Activated naive CD4-positive, alpha-beta T cell treated with anti-CD3 and anti-CD28 coated beads, Interleukin-2, amount 50 U/mL, for 24 hours (primary cell): ENCODE data around the gene RAB38.

ENCODE experiments used
- H3K27ac Mint-ChIP-seq: one replicate; pipeline ENCODE4 v1.8.0; 2021; ENCODE audit warnings: mild to moderate bottlenecking, mixed read lengths
- H3K27me3 Mint-ChIP-seq: one replicate; pipeline ENCODE4 v1.8.0; 2021; ENCODE audit warnings: mixed read lengths
- H3K36me3 Mint-ChIP-seq: one replicate; pipeline ENCODE4 v1.8.0; 2021; ENCODE audit warnings: mixed read lengths
- H3K4me1 Mint-ChIP-seq: one replicate; pipeline ENCODE4 v1.8.0; 2021; ENCODE audit warnings: mixed read lengths
- H3K4me3 Mint-ChIP-seq: one replicate; pipeline ENCODE4 v1.8.0; 2021; ENCODE audit warnings: mild to moderate bottlenecking, mixed read lengths
- H3K9me3 Mint-ChIP-seq: one replicate; pipeline ENCODE4 v1.8.0; 2021; ENCODE audit warnings: mixed read lengths

The RAB38 gene

GRCh38 chr11:88174709-88175568 lies at the start of gene RAB38:
Gene RAB38 (minus strand): TSS chr11:88175443. CDS start chr11:88175384, 59 bp downstream.
- Mint-ChIP-seq H3K4me3 (peak within 1 kb of the TSS; percentile 76), H3K36me3 (no peaks in the 10 kb centered on the region), H3K27ac (no peak within 1 kb of the TSS), H3K4me1 (peaks cover 17% of the 10 kb centered on the region), H3K27me3 (peaks cover 4% of the 10 kb centered on the region), H3K9me3 (no peaks in the 10 kb centered on the region)

DNA sequence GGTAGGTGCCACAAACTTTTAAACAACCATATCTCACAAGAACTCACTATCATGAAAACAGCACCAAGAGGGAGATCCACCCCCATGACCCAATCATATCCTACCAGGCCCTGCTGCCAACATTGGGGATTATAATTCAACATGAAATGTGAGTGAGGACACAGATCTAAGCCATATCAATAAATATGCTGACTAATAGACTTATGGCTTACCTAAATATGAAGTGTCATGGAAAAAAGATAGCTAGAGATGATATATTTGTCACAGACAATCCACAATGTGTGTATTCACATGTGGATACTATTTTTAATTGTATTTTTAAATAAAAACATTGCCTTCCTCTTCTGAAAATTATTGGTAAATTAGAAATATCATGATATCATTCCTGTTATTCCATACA lies 38.2 kb upstream of the RAB38 start:
- H3K27me3 Mint-ChIP-seq, result no peaks in the 10 kb centered on the region
- H3K4me1 Mint-ChIP-seq, result peaks cover 3% of the 10 kb centered on the region
- H3K36me3 Mint-ChIP-seq, result peaks cover 1% of the 10 kb centered on the region
- no peak overlapping the region for H3K27ac Mint-ChIP-seq
- peaks cover 7% of the 10 kb centered on the region for H3K9me3 Mint-ChIP-seq
- H3K4me3 Mint-ChIP-seq, result no peak overlapping the region

DNA sequence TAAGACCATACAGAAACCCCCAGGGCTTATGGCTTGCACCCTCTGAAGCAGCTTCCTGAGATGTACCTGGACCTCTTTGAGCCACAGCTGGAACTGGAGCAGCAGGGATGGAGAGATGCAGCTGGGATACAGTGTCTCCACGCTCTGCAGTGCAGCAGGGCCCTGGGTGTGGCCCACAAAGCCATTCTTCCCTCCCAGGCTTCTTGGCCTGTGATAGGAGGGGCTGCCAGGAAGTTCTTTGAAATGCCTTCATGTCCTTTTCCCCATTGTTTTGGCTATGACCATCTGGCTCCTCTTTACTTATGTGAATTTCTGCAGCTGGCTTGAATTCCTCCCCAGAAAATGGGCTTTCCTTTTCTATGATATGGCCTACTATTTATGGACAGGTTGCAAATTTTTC lies 37.1 kb upstream of the RAB38 start:
- no peak overlapping the region for H3K4me3 Mint-ChIP-seq
- H3K27ac Mint-ChIP-seq, result no peak overlapping the region
- H3K9me3 Mint-ChIP-seq, result peaks cover 7% of the 10 kb centered on the region
- peaks cover 3% of the 10 kb centered on the region for H3K4me1 Mint-ChIP-seq
- no peaks in the 10 kb centered on the region for H3K27me3 Mint-ChIP-seq
- H3K36me3 Mint-ChIP-seq, result peaks cover 1% of the 10 kb centered on the region

GRCh38 chr11:88208745-88209144 lies 33.5 kb upstream of the RAB38 start:
- no peaks in the 10 kb centered on the region for H3K27me3 Mint-ChIP-seq
- peaks cover 3% of the 10 kb centered on the region for H3K4me1 Mint-ChIP-seq
- no peak overlapping the region for H3K27ac Mint-ChIP-seq
- H3K36me3 Mint-ChIP-seq, result peaks cover 3% of the 10 kb centered on the region
- peaks cover 7% of the 10 kb centered on the region for H3K9me3 Mint-ChIP-seq
- no peak overlapping the region for H3K4me3 Mint-ChIP-seq

- no peak overlapping the region for H3K27ac Mint-ChIP-seq
- H3K4me3 Mint-ChIP-seq, result no peak overlapping the region
- H3K36me3 Mint-ChIP-seq, result peaks cover 3% of the 10 kb centered on the region
- no peaks in the 10 kb centered on the region for H3K27me3 Mint-ChIP-seq
- H3K4me1 Mint-ChIP-seq, result no peaks in the 10 kb centered on the region
- no peaks in the 10 kb centered on the region for H3K9me3 Mint-ChIP-seq
These were observed 31.5 kb upstream of the RAB38 start for GRCh38 chr11:88206751-88207150.

- H3K9me3 Mint-ChIP-seq, result no peaks in the 10 kb centered on the region
- no peak overlapping the region for H3K27ac Mint-ChIP-seq
- H3K4me1 Mint-ChIP-seq, result no peaks in the 10 kb centered on the region
- H3K27me3 Mint-ChIP-seq, result peaks cover 2% of the 10 kb centered on the region
- peaks cover 3% of the 10 kb centered on the region for H3K36me3 Mint-ChIP-seq
- no peak overlapping the region for H3K4me3 Mint-ChIP-seq
These were observed 29.1 kb upstream of the RAB38 start for GRCh38 chr11:88204353-88204752.

DNA sequence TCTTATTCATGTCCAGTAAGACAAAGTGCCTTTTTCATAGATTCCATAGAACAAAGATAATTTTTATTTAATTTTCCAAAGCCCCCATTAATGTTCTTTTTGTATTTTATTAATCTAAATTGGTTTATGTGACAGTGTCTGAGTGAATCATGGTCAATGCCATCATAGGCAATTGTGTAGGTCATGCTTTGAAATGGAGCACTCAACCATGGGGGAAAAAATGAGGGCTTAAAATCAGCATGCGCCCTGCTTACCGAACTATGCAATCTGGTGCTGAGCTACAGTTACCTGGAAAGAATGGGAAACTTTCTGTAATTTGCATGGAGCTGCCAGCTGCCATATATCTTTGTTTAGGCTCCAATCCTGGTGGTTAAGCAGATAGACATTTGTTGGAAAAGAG lies 28.4 kb upstream of the RAB38 start:
- Mint-ChIP-seq H3K4me3 (no peak overlapping the region), H3K27me3 (peaks cover 2% of the 10 kb centered on the region), H3K27ac (no peak overlapping the region), H3K9me3 (no peaks in the 10 kb centered on the region), H3K4me1 (no peaks in the 10 kb centered on the region), H3K36me3 (peaks cover 2% of the 10 kb centered on the region)

GRCh38 chr11:88202498-88202897 lies 27.3 kb upstream of the RAB38 start:
- H3K27me3 Mint-ChIP-seq, result peaks cover 2% of the 10 kb centered on the region
- H3K9me3 Mint-ChIP-seq, result peaks cover 7% of the 10 kb centered on the region
- H3K36me3 Mint-ChIP-seq, result peaks cover 4% of the 10 kb centered on the region
- no peaks in the 10 kb centered on the region for H3K4me1 Mint-ChIP-seq
- H3K27ac Mint-ChIP-seq, result no peak overlapping the region
- no peak overlapping the region for H3K4me3 Mint-ChIP-seq

- Mint-ChIP-seq H3K27me3 (peaks cover 11% of the 10 kb centered on the region), H3K4me1 (no peaks in the 10 kb centered on the region), H3K9me3 (peaks cover 26% of the 10 kb centered on the region), H3K27ac (no peak overlapping the region), H3K4me3 (no peak overlapping the region), H3K36me3 (peaks cover 11% of the 10 kb centered on the region)
These were observed 21.1 kb upstream of the RAB38 start for GRCh38 chr11:88196393-88196792.

DNA sequence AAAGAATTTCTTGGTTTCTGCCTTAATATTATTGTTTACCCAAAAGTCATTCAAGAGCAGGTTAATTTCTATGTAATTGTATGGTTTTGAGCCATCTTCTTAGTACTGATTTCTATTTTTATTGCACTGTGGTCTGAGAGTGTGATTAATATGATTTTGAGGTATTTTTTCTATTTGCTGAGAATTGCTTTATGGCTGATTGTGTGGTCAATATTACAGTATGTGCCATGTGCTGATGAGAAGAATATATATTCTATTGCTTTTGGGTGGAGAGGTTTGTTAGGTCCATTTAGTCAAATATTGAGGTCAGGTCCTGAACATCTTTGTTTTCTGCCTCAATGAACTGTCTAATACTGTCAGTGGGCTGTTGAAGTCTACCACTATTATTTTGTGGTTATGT lies 20.7 kb upstream of the RAB38 start:
- Mint-ChIP-seq H3K4me1 (no peaks in the 10 kb centered on the region), H3K27ac (no peak overlapping the region), H3K27me3 (peaks cover 11% of the 10 kb centered on the region), H3K36me3 (peaks cover 11% of the 10 kb centered on the region), H3K4me3 (no peak overlapping the region), H3K9me3 (peaks cover 26% of the 10 kb centered on the region)

GRCh38 chr11:88194990-88195389 lies 19.7 kb upstream of the RAB38 start:
- H3K36me3 Mint-ChIP-seq, result peaks cover 11% of the 10 kb centered on the region
- H3K9me3 Mint-ChIP-seq, result peaks cover 26% of the 10 kb centered on the region
- H3K27me3 Mint-ChIP-seq, result peaks cover 10% of the 10 kb centered on the region
- no peak overlapping the region for H3K27ac Mint-ChIP-seq
- no peaks in the 10 kb centered on the region for H3K4me1 Mint-ChIP-seq
- no peak overlapping the region for H3K4me3 Mint-ChIP-seq

DNA sequence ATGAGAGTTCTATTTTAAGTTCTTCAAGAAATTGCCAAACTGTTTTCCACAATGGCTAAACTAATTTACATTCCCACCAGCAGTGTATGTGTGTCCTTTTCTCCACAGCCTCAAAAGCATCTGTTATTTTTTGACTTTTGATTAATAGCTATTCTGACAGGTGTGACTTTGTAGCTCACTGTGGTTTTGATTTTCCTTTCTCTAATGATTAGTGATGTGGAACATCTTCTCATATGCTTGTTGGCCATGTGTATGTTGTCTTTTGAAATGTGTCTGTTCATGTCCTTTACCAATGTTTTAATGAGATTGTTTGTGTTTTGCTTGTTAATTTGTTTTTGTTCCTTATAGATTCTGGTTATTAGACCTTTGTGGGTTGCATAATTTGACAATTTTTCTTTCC lies 18.0 kb upstream of the RAB38 start:
- H3K36me3 Mint-ChIP-seq, result peaks cover 11% of the 10 kb centered on the region
- no peaks in the 10 kb centered on the region for H3K4me1 Mint-ChIP-seq
- H3K27ac Mint-ChIP-seq, result no peak overlapping the region
- H3K27me3 Mint-ChIP-seq, result peaks cover 10% of the 10 kb centered on the region
- H3K9me3 Mint-ChIP-seq, result peaks cover 26% of the 10 kb centered on the region
- H3K4me3 Mint-ChIP-seq, result no peak overlapping the region

DNA sequence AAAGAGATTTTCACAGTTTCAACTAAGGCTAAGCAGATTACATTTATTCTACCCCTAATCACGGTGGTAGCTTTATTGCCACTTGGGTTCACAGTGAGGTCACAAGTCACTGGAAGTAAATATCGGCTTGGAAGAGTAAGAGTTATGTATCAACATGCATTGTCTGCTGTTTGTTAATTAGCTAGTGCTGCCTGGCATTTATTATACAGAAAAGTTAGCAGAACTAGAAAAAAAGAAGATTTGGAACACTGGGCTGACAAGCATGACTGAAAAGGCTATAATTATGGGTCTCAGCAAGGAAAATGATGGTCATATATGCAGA lies 13.7 kb upstream of the RAB38 start:
- H3K27ac Mint-ChIP-seq, result no peak overlapping the region

DNA sequence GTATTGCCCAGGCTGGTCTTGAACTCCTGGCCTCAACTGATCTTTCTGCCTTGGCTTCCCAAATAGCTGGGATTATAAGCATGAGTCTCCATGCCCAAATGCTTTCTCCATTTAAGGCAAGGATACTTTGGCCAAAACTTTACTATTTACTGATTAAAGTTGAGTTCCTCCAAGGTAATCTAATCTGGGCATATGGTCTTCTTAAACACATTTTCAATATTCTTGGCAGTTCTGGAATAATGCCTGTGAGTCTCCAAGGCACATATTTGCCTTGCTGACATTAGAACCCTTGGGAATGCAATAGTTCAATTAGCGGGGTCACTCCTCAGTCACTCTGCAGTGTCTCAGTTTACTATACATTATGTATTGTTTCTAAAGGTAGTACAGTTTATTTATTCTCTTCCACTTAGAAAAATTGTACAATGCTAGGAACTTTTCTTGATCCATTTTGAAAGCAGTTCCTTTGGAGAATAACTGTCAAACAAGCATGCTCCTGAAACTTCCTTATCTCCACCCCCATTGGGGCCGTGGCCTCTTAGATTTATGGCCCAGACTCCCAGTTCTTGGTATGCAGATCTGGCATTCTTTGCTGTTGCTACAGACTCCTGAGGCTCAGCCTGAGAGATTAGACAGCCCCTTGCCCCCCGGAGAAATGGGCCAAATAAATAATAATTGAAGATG lies 13.1 kb upstream of the RAB38 start:
- Mint-ChIP-seq H3K36me3 (no peaks in the 10 kb centered on the region), H3K27ac (no peak overlapping the region), H3K4me3 (no peak overlapping the region), H3K27me3 (peaks cover 2% of the 10 kb centered on the region), H3K4me1 (no peaks in the 10 kb centered on the region), H3K9me3 (peaks cover 5% of the 10 kb centered on the region)

More for the DNA sequence above, 13.7 kb upstream of the RAB38 start:
- Mint-ChIP-seq H3K4me3 (no peak overlapping the region), H3K27me3 (peaks cover 2% of the 10 kb centered on the region), H3K9me3 (peaks cover 5% of the 10 kb centered on the region), H3K4me1 (no peaks in the 10 kb centered on the region), H3K36me3 (no peaks in the 10 kb centered on the region)

DNA sequence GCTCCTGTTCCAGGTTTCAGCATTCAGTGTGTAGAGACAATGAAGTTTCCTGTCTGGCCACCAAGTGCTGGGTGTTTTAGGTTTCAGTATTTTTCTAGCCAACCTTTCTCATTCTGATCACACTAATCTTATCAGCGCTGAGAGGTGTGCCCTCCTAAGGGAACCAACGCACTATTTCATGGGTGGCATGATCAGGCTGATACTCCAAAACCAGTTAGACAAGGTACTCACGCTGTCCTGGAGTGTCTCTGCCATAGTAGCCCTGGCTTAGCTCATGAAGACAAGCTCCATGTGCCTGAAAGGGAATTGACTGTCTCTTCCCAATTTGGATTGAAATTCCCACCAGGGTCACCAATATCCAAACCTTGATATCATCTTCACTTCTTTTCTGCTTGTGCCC lies 8.0 kb upstream of the RAB38 start:
- H3K27ac Mint-ChIP-seq, result no peak overlapping the region
- H3K9me3 Mint-ChIP-seq, result peaks cover 5% of the 10 kb centered on the region
- H3K4me3 Mint-ChIP-seq, result no peak overlapping the region
- H3K36me3 Mint-ChIP-seq, result no peaks in the 10 kb centered on the region
- no peaks in the 10 kb centered on the region for H3K27me3 Mint-ChIP-seq
- H3K4me1 Mint-ChIP-seq, result peaks cover 3% of the 10 kb centered on the region

DNA sequence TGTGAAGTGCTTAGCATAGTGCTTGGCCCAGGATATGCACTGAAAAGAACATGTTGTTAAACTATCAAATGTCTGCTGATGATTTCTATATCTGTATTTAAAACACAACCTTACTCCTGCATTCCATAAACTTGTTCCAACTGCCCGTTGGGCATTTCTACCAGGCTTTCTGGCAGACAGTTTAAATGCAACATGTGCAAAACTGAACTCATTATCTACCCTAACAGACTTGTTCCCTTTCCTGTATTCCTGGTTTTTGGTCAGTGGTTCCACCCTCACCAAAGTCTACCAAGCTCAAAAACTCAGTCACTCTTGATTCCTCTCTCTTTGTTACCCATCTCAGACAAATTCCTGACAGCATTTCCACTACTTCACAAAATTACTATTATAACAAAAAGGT lies 6.5 kb upstream of the RAB38 start:
- H3K36me3 Mint-ChIP-seq, result no peaks in the 10 kb centered on the region
- peaks cover 3% of the 10 kb centered on the region for H3K4me1 Mint-ChIP-seq
- H3K27me3 Mint-ChIP-seq, result no peaks in the 10 kb centered on the region
- no peak overlapping the region for H3K4me3 Mint-ChIP-seq
- no peak overlapping the region for H3K27ac Mint-ChIP-seq
- no peaks in the 10 kb centered on the region for H3K9me3 Mint-ChIP-seq
